GM12864 (cell line): Measurements from ENCODE around the gene SARS1.

Experiments
- DNase-seq: peaks from one replicate; pipeline ENCODE4 v3.0.0-alpha.2; 2011; ENCODE audit warnings: low read depth
- H3K4me3 ChIP-seq: 2 replicates; pipeline ENCODE4 v1.5.1; 2011; ENCODE audit warnings: mild to moderate bottlenecking, low read depth, low read length, control low read depth
- TF ChIP-seq, protein P1 (sequence below): IDR thresholded peaks from 2 replicates; pipeline ENCODE4 v1.5.1; 2011; ENCODE audit warnings: low read depth, mild to moderate bottlenecking, moderate library complexity, low read length, control low read depth, inconsistent platforms; ENCODE audit errors: missing control alignments

SARS1 gene

DNA sequence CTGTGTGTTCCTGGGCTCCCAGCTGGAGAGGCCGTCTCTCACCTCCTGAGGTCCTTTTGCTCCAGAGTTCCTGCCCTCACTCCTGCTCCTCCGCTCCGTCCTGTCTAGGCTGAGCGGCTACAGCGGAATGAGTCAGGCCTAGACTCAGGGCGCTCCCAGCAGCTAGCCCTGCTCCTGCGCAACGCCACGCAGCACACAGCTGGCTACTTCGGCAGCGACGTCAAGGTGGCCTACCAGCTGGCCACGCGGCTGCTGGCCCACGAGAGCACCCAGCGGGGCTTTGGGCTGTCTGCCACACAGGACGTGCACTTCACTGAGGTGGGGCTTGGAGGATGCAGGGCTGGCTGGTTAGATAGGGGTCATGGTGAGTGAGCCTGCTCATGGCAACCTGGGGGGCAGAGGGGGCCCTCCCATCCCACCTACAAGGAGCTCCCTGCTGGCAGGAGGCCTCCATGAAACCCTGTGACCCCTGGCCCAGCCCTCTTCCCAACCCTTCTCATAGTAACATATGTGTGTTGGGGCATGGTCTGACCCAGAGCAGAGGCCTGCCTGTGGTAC is 54.1 kb downstream of the SARS1 start:
- no peak for DNase-seq
- TF ChIP-seq, protein P1, sequence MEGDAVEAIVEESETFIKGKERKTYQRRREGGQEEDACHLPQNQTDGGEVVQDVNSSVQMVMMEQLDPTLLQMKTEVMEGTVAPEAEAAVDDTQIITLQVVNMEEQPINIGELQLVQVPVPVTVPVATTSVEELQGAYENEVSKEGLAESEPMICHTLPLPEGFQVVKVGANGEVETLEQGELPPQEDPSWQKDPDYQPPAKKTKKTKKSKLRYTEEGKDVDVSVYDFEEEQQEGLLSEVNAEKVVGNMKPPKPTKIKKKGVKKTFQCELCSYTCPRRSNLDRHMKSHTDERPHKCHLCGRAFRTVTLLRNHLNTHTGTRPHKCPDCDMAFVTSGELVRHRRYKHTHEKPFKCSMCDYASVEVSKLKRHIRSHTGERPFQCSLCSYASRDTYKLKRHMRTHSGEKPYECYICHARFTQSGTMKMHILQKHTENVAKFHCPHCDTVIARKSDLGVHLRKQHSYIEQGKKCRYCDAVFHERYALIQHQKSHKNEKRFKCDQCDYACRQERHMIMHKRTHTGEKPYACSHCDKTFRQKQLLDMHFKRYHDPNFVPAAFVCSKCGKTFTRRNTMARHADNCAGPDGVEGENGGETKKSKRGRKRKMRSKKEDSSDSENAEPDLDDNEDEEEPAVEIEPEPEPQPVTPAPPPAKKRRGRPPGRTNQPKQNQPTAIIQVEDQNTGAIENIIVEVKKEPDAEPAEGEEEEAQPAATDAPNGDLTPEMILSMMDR, result no peak

DNA sequence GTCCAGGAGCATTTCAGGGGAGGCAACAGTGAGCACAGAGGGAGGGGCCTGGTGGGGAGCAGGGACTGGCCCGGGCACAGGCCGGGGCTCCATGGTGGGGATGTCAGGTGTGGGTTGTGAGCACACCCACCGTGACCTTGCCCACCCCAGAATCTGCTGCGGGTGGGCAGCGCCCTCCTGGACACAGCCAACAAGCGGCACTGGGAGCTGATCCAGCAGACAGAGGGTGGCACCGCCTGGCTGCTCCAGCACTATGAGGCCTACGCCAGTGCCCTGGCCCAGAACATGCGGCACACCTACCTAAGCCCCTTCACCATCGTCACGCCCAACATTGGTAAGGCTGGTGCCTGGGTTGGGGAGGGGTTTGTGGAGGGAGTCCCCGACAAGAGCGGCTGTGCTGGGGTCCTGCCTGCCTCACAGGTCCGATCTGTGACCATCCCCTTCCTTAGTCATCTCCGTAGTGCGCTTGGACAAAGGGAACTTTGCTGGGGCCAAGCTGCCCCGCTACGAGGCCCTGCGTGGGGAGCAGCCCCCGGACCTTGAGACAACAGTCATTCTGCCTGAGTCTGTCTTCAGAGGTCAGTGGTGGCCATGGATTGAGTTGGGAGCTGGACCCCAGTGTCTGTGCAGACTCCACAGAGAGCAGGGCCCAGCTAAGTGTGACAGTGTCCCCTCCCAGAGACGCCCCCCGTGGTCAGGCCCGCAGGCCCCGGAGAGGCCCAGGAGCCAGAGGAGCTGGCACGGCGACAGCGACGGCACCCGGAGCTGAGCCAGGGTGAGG is 54.9 kb downstream of the SARS1 start:
- TF ChIP-seq, protein P1, result no peak
- DNase-seq, result no peak
- no peak overlapping the region for H3K4me3 ChIP-seq

More for the DNA sequence above, 54.1 kb downstream of the SARS1 start:
- no peak overlapping the region for H3K4me3 ChIP-seq

DNA sequence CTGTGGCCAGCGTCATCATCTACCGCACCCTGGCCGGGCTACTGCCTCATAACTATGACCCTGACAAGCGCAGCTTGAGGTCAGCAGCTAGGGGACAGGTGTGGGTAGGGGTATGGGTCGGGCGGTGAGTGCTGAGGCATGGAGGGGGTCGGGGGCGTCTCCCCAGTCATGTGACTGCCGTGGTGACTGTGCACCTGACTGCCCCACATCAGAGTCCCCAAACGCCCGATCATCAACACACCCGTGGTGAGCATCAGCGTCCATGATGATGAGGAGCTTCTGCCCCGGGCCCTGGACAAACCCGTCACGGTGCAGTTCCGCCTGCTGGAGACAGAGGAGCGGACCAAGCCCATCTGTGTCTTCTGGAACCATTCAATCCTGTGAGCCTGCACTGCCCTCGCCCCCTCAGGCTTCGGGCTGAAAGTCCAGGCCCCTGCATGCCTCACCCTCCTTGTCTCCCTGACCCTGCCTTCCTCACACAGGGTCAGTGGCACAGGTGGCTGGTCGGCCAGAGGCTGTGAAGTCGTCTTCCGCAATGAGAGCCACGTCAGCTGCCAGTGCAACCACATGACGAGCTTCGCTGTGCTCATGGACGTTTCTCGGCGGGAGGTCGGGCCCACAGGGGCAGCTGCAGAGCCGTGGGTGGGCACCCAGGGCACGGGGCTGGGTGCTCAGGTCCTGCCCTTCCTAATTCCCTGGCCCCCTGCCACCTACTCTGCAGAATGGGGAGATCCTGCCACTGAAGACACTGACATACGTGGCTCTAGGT is 55.7 kb downstream of the SARS1 start:
- no peak overlapping the region for H3K4me3 ChIP-seq
- no peak for DNase-seq
- TF ChIP-seq, protein P1, result no peak

DNA sequence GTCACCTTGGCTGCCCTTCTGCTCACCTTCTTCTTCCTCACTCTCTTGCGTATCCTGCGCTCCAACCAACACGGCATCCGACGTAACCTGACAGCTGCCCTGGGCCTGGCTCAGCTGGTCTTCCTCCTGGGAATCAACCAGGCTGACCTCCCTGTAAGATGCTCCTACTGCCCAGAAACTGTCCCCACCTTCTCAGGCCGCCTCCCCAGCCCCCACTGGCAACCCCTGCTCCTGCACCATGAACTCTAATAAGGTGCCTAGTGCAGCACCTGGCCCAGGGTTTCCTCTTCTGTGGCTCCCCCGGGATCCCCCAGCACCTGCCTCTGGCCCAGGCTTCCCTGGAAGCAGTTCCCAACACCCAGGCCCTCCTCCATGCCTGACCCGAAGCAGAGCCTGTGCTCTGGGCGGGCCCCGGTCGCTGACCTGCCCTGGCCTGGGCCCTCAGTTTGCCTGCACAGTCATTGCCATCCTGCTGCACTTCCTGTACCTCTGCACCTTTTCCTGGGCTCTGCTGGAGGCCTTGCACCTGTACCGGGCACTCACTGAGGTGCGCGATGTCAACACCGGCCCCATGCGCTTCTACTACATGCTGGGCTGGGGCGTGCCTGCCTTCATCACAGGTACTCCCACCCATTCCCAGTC is 56.4 kb downstream of the SARS1 start:
- TF ChIP-seq, protein P1, result no peak
- no peak overlapping the region for H3K4me3 ChIP-seq
- DNase-seq, result no peak

DNA sequence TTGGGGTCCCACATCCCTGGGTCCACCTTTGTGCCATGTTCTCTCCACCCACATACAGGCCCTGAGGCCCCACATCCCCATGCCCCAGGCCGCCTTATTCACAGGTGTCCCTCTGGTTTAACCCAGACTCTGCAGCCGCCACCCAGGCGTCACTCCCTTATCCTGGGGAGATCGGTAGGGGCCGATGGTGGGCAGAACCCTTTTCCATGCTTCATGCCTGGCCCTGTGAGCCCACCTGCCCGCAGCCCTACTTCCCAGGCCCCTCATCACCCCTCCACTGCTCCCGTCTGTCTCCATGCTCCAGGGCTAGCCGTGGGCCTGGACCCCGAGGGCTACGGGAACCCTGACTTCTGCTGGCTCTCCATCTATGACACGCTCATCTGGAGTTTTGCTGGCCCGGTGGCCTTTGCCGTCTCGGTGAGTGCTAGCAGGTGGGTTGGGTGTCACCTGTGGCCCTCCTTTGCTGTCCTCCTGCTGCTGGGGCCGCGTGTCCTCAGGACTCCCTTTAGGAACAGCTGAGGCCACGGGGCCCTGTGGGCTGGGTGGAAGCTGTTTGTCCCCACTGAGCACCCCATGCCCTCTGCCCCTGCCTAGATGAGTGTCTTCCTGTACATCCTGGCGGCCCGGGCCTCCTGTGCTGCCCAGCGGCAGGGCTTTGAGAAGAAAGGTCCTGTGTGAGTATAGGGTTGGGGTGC is 57.1 kb downstream of the SARS1 start:
- H3K4me3 ChIP-seq, result no peak overlapping the region
- TF ChIP-seq, protein P1, result no peak
- no peak for DNase-seq

DNA sequence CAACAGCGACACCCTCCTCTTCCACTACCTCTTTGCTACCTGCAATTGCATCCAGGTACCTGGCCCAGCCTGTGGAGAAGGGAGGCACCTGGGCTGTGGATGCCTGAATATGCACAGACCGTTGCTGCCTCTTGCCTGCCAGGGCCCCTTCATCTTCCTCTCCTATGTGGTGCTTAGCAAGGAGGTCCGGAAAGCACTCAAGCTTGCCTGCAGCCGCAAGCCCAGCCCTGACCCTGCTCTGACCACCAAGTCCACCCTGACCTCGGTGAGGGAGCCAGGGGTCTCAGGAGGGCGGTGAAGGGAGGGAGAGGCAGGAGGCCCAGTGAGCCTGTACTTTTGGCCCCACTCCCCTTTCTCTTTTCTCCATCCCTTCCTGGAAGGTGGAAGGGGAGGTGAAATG is 57.7 kb downstream of the SARS1 start:
- no peak overlapping the region for H3K4me3 ChIP-seq
- no peak for DNase-seq
- TF ChIP-seq, protein P1, result no peak
